GM18907 (cell line): ENCODE data around the gene COLEC12.

Experiments
- ATAC-seq: cut with Tn5 transposase; IDR thresholded peaks from one replicate; pipeline ENCODE4 v1.9.1; 2021; ENCODE audit warnings: mild to moderate bottlenecking, moderate library complexity; ENCODE audit not compliant: unreplicated experiment

COLEC12 gene

DNA sequence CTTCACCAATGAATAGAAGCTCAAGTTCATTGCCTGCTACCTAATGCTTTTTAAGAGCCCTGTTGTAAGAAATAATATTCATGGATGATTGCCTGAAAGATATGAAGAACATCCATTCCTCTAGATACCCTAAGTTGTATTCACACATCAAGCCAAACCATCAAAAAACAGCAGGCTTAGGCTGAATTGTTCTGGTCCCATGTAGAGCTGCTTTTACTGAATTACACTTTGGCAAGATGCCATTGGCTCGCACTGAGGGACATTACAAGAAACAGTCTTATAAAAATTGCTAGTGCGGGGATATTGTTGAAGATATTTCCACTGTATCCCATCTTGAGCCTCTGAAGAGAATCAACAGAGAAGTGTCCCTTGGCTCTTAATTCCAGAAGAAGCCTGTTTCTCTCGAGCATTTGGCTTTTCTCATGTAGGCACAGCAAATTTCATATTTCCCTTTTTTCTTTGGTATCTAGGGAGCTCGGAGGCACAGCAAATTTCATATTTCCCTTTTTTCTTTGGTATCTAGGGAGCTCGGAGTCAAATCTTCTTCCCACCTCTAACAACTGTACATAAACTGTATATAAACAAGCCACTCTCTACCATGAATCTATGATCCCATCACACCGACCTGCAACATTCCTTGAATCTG lies 107.5 kb downstream of the COLEC12 start:
- no peak for ATAC-seq

DNA sequence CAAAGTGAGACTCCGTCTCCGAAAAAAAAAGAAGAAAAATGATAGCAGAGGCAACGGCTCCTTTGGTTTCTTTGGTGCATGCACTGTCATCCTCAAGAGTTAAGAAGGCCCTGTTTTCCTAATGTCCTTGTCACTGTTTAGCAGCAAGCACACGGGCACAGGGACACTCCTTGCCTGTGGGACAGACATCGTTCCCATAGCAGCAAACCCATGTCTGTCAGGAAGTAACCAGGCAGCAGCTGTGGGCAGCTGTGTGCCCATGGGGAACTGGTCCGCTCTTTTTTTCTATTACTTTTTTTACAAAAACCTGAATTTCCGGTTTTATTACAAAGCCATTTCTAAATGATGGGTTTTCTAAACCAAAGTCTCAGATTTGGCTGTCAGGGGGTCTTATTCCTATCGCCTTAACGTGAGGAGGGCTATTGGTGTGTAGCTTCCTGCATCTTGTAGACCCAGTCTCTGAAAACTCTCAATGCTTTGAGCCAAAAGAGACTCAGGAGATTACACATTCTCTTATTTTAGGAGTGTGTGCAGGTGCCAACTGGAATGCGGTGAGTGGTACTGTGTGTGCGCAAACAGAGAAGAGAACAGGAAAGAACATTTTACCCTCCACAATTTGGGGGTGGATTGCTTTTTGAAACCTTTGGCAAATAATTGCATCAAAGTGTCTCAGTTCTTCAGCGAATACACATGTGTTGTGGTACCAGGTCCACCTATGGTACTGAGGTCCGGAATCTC lies 109.6 kb downstream of the COLEC12 start:
- ATAC-seq = no peak

DNA sequence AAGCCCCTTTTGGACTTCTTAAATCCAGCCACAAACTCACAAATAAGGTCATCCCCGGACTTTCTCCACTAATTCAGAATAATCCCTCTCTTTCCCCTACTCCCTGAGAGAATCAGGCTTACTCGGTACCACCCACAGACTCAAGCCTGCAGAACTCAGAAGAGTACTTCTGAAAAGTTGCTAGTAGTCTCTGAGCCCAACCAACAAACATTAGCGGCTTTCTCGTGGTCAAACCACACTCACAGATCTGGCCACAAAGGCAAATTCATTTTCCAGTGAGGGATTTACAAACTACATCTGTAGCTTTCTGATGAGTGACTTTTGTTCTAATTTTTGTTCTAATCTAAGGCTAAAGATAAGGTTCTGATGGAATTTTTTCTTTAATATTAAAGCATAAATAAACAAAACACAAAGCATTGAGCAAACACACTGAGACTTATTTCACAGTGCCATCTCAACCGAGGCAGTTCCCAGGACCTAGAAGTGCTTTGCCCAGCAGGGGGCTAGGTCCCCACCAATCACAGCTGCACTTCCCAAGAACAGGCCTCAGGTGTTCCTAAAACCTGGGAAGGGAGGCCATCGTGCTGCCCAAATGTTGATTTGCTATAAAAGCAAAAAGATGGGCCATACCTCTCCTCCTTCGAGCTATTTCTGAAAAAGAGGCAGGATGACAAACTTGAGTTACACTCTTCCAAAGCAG lies 110.7 kb downstream of the COLEC12 start:
- peak; percentile 78 for ATAC-seq

DNA sequence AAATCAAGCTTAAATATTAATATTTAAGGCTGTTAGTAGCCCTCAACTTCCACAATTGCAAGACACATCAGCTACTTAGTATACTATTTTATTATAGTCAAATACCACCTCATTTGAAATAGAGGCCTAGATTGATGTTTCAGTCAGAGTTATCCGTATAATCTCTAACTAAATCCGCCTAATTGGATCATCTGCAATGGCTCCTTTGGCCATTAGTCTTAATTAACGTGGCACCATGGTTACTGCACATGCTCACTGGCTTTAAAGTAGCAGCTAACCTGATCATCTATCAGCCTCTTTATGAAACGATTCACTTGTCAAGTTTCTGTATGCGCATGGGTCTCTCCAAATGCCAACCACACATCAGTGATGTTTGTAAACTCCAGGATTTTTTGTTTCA lies 112.3 kb downstream of the COLEC12 start:
- no peak for ATAC-seq

DNA sequence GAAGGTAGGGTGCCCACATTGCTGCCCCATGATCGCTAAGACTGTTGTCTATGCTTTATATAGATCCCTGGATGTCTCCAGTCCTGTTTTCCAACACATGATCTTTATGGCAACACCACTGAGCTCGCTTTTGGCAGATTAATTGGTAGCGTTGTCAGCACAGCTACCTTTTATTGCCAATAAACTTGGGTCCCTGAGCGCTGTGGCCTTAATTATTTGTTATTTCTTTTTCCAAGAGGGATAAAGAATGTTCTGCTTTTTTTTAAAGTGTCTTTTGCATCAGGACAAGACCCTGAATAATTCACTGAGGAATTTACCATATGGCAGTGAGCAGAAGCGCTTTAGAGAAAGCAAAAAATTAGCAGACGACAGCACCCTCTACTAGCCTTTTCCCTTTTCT lies 113.5 kb downstream of the COLEC12 start:
- ATAC-seq = no peak

DNA sequence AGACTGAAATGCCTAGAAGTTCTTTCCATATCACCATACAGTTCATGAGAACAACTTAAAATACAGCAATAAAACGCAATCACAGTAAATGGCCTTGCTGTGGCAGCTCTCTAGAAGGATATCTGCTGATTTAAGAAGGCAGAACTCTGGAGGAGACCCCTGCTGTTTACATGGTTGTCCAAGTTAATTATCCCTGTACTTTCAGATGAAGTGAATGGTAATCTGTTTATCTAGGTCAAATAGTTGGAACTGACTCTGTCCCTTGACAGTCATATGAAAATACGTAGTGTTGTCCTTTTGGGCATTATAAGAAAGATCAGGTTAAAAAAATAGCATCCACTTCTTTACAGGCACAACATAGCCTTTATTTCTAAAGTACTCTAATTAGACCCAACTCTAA lies 115.6 kb downstream of the COLEC12 start:
- ATAC-seq = no peak

DNA sequence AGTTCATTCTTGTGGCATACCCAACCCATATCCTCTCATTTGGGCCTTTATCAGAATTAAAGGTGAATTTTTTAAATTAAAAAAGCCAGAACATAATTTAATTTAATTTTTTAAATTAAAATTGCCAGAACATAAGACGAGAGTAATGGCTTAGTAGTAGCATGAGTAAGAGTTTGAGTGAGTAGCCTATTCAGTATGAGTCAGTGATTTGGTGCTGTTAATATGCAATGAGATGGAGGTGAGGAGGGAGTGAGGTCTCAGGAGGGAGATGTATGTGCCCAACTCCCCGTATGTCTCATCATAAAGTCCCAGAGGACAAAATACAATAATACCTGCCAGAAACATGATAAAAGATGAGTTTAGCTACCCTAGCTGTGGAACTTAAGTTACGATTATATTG lies 117.4 kb downstream of the COLEC12 start:
- no peak for ATAC-seq

DNA sequence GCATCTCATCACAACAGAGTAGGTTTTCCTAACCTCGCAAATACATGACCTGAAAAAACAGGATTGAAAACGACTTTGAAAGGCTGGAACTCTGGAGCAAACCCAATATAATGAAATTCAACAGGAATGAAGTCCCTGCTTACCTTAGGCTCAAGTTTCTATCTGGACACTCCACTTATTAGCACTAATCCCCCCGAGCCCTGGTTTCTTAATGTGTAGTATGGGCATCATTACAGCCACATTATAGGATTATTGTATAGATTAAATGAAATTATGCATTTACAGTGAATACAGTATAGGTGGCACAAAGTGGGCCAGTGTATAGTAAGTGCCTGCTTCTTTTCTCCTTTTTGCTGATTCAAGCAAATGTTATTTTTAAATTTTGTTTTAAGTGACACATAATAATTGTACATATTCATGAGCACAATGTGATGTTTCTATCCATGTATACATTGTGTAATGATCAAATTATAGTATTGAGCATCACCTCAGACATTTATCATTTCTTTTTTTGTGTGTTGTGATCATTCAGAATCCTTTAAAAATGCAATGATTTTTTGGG lies 118.0 kb downstream of the COLEC12 start:
- no peak for ATAC-seq

DNA sequence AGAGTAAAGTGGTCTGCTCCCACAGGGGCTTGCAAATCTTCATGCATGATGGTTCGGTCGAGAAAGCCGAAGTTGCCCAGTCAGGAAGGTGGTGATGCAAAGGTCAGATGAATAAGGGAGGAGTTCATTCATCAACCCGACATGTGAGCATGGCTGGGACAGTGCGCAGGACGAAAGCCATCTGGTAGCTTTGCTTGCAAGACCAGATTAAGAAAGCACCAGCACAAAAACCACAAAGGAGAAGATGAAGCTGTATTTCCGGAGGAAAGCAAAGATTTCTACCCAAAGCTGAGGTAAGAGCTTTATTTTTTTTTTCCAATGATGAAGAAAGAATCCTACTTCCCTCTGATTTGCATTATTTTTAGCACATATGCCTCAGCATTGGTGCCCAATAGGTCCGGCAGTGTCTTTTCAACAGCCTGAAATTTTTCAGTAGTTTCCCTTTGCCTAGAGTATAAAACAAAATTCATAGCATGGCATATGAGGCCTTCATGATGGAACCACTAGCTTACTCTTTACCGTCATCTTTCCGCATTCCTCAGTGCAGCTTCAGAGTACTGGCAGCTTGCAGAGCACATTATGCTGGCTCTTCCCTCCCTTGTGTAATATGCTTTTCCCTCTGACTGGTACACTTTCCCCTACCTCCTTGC lies 120.7 kb downstream of the COLEC12 start:
- no peak for ATAC-seq

DNA sequence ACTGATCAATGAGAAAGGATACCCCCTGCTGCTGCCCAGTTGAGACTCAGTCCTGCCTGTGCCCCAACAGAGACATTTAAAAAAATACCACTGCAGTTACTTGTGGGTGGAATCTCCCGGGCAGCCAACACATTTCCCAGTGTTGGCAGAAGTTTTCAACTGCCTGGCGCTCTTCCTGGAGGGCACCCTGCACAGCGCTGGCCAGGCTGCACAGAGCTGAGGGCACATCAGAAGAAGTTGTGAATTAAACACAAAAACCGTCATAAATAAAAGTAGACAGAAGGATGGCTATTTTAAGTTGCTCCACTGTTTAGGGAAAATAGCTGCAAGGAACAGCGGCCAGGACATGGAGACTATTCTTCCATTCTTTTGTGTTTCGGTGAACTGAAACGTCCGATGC lies 122.4 kb downstream of the COLEC12 start:
- ATAC-seq = no peak

DNA sequence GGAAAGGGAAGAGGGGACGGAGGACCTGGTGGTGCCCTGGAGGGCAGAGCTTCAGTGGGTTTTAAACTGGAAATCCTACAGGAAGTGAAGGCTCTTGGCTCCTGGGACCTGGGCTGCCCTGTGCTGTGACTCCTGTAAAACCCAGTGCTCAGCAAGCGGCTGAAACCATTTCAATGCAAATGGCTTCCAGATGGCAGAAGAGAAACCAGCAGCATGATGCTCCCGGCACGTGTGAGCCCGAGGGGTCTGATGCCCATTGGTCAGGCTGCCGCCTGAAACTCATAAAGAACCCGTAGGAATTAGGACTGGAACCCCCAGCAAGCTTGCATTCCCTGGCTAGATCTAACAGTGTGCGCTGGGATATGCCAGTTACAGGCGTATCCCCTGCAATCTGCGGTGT lies 123.4 kb downstream of the COLEC12 start:
- no peak for ATAC-seq

DNA sequence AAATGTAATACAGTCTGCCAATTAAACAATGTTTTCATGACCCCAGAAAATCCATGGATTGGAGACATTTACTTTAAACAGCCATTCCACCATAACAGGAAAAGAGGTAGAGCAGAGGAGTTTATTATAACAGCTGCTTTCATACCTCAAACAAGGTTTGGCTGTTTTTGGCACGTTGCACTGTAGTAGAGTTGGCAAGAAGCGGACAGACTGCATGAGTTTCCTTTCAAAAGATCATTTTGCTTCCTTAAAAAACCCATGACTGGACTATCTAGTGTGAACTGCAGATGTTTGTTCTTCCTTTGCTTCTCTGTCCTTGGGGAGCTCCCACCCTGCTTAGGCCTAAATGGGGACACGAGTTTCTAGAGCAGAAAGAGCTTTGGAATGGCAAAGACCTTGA lies 124.2 kb downstream of the COLEC12 start:
- ATAC-seq = no peak

DNA sequence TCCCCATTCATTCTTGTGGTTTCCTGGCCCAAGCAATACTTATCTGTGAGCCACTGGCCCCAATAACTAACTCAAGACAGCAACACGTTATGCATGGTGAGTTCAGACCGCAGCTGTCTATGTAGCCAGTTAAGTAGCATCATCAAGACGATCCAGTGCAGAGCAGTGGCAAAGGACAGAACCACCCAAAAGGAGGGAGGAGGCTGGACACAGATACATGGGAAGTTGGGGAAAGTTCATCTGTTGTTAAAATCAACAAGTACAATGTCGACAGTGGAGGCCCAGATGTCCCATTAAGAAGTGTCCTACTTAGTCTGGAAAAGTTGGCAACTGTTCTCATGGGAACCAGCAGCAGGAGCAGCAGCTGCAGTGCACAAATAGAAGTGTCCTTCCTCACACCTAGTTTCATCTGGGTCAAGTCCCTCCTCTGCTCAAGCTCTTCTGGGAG lies 125.8 kb downstream of the COLEC12 start:
- ATAC-seq = peak; percentile 87

DNA sequence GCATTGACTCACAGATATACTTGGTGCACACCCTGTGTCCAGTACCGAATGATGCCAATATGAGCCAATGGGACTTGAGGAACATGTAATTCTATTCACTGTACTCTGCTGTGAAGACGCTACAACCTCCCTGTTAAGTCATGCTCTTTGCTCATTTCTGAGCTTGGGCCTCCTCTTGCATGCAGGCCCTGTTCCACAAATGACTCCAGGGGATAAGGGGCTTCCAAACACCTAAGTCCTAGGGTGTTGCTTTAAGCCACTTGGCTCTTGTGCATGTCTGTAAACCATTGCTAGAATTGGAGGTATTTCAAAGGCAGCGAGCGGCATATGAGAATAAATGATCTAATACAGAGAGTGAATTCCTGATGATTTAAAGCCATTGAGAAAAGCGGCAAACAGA lies 126.7 kb downstream of the COLEC12 start:
- no peak for ATAC-seq

DNA sequence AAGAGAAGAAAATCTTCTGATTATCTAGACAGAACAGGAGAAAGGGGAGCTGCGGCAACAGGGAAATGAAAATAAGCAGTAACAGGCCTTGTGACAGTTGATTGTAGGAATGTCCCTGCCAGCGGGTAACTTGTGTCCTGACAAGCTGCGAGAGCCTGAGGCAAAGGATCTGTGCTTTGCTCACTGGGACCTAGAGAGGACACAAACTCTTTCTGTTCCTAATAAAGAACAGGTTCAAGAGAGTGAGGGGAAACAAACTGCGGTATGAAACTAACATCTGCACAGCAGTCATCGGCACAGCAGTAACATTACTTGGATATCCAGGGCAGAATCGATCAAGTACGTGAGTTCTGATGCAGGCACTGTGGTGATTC lies 128.9 kb downstream of the COLEC12 start:
- no peak for ATAC-seq

DNA sequence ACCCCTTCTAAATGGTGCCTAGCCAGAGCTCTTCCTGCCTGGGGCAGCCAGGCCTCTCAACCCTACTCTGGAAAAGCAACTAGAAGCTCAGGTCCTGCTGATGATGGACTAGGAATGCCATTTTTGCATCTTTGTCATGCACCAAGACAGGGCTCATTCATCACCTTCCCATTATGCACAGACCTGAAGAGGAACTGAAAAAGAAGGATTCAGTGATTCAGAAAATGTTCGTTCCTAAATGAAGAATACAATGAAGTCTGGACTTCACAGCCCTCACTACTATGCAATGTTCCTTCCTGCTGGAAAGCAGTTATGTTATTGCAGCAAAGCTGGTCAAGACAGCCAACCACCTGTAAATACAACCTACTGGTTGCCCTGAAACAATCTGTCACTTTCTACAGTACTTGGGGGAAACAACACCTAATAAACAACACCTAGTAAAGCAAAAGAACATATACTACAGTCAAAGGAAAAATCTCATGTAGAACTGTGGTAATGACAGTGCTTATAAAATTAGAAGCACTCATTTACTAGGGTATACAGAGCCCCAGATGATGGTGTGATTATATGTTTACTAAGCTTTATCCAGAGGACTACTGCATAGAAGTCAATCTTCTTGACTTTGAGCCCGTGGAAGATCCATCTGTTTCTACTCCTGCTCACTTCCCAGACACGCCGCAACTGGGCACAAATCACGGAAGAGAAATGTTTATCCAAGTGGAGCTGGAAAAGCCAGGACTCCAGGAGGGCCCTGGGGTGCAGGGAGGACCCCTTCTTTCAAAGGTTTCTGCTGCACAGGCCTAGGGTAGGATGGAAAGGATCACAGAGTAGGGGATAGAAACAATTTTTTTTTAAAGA lies 129.5 kb downstream of the COLEC12 start:
- ATAC-seq = no peak

DNA sequence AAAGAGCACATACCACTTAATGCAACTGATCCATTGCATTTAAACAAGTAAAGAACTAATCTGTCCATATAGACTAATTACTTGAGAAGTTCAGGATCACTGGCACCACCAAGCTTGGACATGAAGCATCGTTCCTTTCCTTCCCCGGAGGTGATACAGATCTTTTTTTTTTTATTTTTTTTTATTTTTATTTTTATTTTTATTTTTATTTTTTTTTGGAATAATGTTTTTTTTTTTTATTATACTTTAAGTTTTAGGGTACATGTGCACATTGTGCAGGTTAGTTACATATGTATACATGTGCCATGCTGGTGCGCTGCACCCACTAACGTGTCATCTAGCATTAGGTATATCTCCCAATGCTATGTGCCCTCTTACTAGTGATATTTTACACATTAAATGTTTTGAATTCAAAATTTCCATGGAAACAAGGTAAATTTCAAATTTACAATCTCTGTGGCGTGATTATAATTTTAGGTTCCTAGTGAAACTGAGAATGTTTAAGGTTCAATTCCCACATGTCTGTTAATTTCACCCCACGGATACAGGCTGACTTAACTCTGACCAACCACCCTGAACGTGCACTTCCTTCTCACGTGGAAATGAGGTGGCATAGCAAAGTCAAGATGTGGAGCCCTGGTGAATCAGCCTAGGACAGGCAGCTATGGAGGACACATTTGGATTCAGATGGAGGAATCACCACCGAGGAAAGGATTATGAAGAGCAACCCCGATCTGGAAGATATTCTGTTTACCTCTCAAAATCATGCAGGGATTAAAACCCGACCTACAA lies 131.1 kb downstream of the COLEC12 start:
- ATAC-seq = no peak

DNA sequence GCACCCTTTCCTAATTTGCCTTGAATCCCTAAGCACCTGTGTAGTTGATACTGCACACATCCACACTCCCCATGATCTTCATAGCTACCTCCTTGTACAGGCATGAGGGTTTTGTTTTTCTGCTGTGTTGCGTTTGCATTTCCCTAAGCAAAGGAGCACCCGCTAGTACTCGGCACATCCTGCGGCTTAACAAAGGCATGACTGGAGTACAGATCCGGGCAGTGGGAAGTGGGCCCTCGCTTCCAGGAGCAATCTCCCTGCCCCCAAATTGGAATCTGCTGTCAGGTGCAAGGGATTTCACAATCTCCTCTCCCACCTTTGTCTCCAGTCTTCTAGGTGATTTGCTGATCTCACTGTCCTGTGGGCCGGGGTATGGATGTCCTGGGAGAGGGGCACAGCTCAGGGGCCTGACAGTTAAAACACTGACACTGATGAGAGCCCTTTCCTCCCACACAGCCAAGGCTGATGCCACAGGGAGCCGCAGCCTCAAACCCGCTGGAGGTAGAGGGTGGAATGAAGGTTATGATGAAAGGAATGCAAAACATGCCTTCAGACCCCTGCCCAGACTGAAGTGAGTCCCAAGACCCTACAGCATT lies 133.9 kb downstream of the COLEC12 start:
- ATAC-seq = no peak

DNA sequence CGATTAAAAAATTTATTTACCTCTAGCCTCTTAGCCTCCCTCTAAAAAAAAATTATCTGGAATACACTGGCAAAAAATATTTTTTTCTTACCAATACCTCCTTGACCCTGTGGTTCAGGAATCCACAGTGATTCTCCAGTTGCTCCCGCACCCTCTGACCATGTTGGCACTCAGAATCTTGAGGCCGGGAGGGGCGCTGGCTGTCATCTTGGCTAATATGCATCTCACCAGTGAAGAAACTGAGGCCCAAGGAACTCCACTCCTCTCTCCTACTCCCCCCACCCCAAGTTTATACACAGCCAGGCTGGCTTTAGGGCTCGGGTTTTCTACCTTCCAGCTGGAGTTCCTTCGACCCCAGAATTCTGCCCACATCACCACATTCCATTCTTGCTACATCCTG lies 134.8 kb downstream of the COLEC12 start:
- ATAC-seq = no peak
